Mesothelial cell of epicardium (in vitro differentiated cells): ENCODE data around the gene FGF13. TPM values are rescaled to one million over a fixed set of nuclear protein-coding genes. Genes with fewer than 3 reads are reported as not detected.

Source experiments
- DNase-seq, 2 experiments: peaks; one replicate each; pipeline ENCODE4 v3.0.0; 2021; ENCODE audit warnings: low spot score in 2 of 2; ENCODE audit not compliant: unreplicated experiment in 2 of 2
- H3K27ac Mint-ChIP-seq: 2 replicates; pipeline ENCODE4 v1.8.0; 2021; ENCODE audit warnings: mixed read lengths
- H3K27me3 Mint-ChIP-seq: 2 replicates; pipeline ENCODE4 v1.8.0; 2021; ENCODE audit warnings: low read depth, mixed read lengths
- H3K36me3 Mint-ChIP-seq: 2 replicates; pipeline ENCODE4 v1.8.0; 2021; ENCODE audit warnings: mixed read lengths
- H3K4me1 Mint-ChIP-seq: 2 replicates; pipeline ENCODE4 v1.8.0; 2021; ENCODE audit warnings: mixed read lengths
- H3K4me3 Mint-ChIP-seq: 2 replicates; pipeline ENCODE4 v1.8.0; 2021; ENCODE audit warnings: mild to moderate bottlenecking, moderate library complexity, mixed read lengths
- H3K9me3 Mint-ChIP-seq: 2 replicates; pipeline ENCODE4 v1.8.0; 2021; ENCODE audit warnings: mixed read lengths
- CTCF ChIP-seq: fragments of 200-600 bp; sonication (generic); IDR thresholded peaks from one replicate; pipeline ENCODE4 v1.5.0; 2021; ENCODE audit warnings: antibody characterized with exemption; ENCODE audit not compliant: unreplicated experiment
- total RNA-seq: library from RNA; stranded (reverse); gene quantifications from 3 replicates; pipeline ENCODE4 v1.2.1, GENCODE V29; 2021

The FGF13 gene
- total RNA-seq, 1 donor from 2014 or later, result 1.1 TPM

GRCh38 chrX:138745196-138745595 is 33.7 kb upstream of the FGF13 start:
- Mint-ChIP-seq H3K9me3 (no peaks in the 10 kb centered on the region), H3K4me1 (no peaks in the 10 kb centered on the region), H3K27ac (no peak overlapping the region), H3K27me3 (no peaks in the 10 kb centered on the region), H3K4me3 (no peak overlapping the region), H3K36me3 (no peaks in the 10 kb centered on the region)
- peak; percentile 79 for TF ChIP-seq CTCF
- DNase-seq, result peak in 1 of 2 experiments; percentile 39

GRCh38 chrX:138742217-138742616 is 30.7 kb upstream of the FGF13 start:
- H3K36me3 Mint-ChIP-seq, result no peaks in the 10 kb centered on the region
- no peak overlapping the region for H3K4me3 Mint-ChIP-seq
- TF ChIP-seq CTCF, result no peak
- no peak for DNase-seq
- no peak overlapping the region for H3K27ac Mint-ChIP-seq
- no peaks in the 10 kb centered on the region for H3K9me3 Mint-ChIP-seq
- H3K4me1 Mint-ChIP-seq, result no peaks in the 10 kb centered on the region
- H3K27me3 Mint-ChIP-seq, result no peaks in the 10 kb centered on the region

GRCh38 chrX:138740341-138740740 is 28.8 kb upstream of the FGF13 start:
- Mint-ChIP-seq H3K4me3 (no peak overlapping the region), H3K27ac (no peak overlapping the region), H3K27me3 (no peaks in the 10 kb centered on the region), H3K9me3 (no peaks in the 10 kb centered on the region), H3K36me3 (no peaks in the 10 kb centered on the region), H3K4me1 (no peaks in the 10 kb centered on the region)
- no peak for TF ChIP-seq CTCF
- DNase-seq, result no peak

- Mint-ChIP-seq H3K4me1 (no peaks in the 10 kb centered on the region), H3K27ac (no peak overlapping the region), H3K36me3 (no peaks in the 10 kb centered on the region), H3K4me3 (no peak overlapping the region), H3K27me3 (no peaks in the 10 kb centered on the region), H3K9me3 (peaks cover 10% of the 10 kb centered on the region)
- TF ChIP-seq CTCF, result no peak
- no peak for DNase-seq
These were observed 11.8 kb upstream of the FGF13 start for GRCh38 chrX:138723301-138723700.

- H3K9me3 Mint-ChIP-seq, result peaks cover 6% of the 10 kb centered on the region
- H3K27me3 Mint-ChIP-seq, result peaks cover 10% of the 10 kb centered on the region
- no peaks in the 10 kb centered on the region for H3K4me1 Mint-ChIP-seq
- no peaks in the 10 kb centered on the region for H3K36me3 Mint-ChIP-seq
- H3K4me3 Mint-ChIP-seq, result no peak overlapping the region
- H3K27ac Mint-ChIP-seq, result no peak overlapping the region
- no peak for TF ChIP-seq CTCF
- DNase-seq, result no peak
These were observed 7.9 kb upstream of the FGF13 start for GRCh38 chrX:138719396-138719795.

GRCh38 chrX:138718941-138719340 is 7.4 kb upstream of the FGF13 start:
- Mint-ChIP-seq H3K4me1 (no peaks in the 10 kb centered on the region), H3K27ac (no peak overlapping the region), H3K27me3 (peaks cover 13% of the 10 kb centered on the region), H3K9me3 (peaks cover 3% of the 10 kb centered on the region), H3K4me3 (no peak overlapping the region), H3K36me3 (no peaks in the 10 kb centered on the region)
- no peak for TF ChIP-seq CTCF
- DNase-seq, result no peak
